Superior temporal gyrus (tissue), 1 donor: Measurements from ENCODE around the gene GFY.

Source experiments
- DNase-seq: peaks from one replicate; pipeline ENCODE4 v3.0.0-alpha.2; 2016; ENCODE audit errors: extremely low spot score

GFY gene

GRCh38 chr19:49427855-49428546 lies 2.8 kb downstream of the GFY start:
- no peak for DNase-seq

GRCh38 chr19:49428547-49429451 lies 3.6 kb downstream of the GFY start:
- DNase-seq = no peak

- DNase-seq = no peak
These were observed 5.0 kb downstream of the GFY start for GRCh38 chr19:49430172-49430677.

GRCh38 chr19:49430678-49431329 lies 5.6 kb downstream of the GFY start:
- DNase-seq = no peak

- no peak for DNase-seq
These were observed 6.2 kb downstream of the GFY start for GRCh38 chr19:49431330-49431749.

- DNase-seq = no peak
These were observed 7.2 kb downstream of the GFY start for GRCh38 chr19:49432141-49433073.

GRCh38 chr19:49433240-49433901 lies 8.2 kb downstream of the GFY start:
- DNase-seq = no peak

GRCh38 chr19:49434907-49435583 lies 9.9 kb downstream of the GFY start:
- DNase-seq = no peak

- DNase-seq = no peak
These were observed 10.5 kb downstream of the GFY start for GRCh38 chr19:49435670-49436069.

GRCh38 chr19:49436381-49437017 lies 11.3 kb downstream of the GFY start:
- DNase-seq = no peak

GRCh38 chr19:49437231-49437630 lies 12.0 kb downstream of the GFY start:
- DNase-seq = no peak

- no peak for DNase-seq
These were observed 13.1 kb downstream of the GFY start for GRCh38 chr19:49438261-49438660.

GRCh38 chr19:49439836-49440235 lies 14.6 kb downstream of the GFY start:
- DNase-seq = no peak

- no peak for DNase-seq
These were observed 15.4 kb downstream of the GFY start for GRCh38 chr19:49440439-49441209.

- DNase-seq = no peak
These were observed 16.2 kb downstream of the GFY start, which contains the start of gene SLC17A7 for GRCh38 chr19:49441210-49441959. SLC17A7 (minus strand) TSS chr19:49441527; CDS start chr19:49441379, 148 bp downstream.

- no peak for DNase-seq
These were observed 16.8 kb downstream of the GFY start for GRCh38 chr19:49441960-49442350.

- DNase-seq = no peak
These were observed 17.2 kb downstream of the GFY start for GRCh38 chr19:49442354-49442753.
